Left hindlimb (tissue), 1 donor: ENCODE results near the gene SUPT3H.

ENCODE experiments used
- DNase-seq: peaks from one replicate; pipeline ENCODE4 v3.0.0-alpha.2; 2018

Gene SUPT3H

GRCh38 chr6:45377554-45378333, at the start of gene SUPT3H:
TSS of gene SUPT3H (minus strand) at chr6:45377934.
- peak; percentile 96 for DNase-seq

- DNase-seq, result no peak
Measured at GRCh38 chr6:45426251-45426650, 48.5 kb upstream of the SUPT3H start.

GRCh38 chr6:45424451-45424861, 46.7 kb upstream of the SUPT3H start:
- DNase-seq, result no peak

- DNase-seq, result no peak
Measured at GRCh38 chr6:45423824-45424450, 46.2 kb upstream of the SUPT3H start.

- peak; percentile 52 for DNase-seq
Measured at GRCh38 chr6:45423111-45423823, 45.5 kb upstream of the SUPT3H start.

- peak; percentile 76 for DNase-seq
Measured at GRCh38 chr6:45422503-45423110, 44.9 kb upstream of the SUPT3H start.

- peak; percentile 79 for DNase-seq
Measured at GRCh38 chr6:45421709-45422502, 44.2 kb upstream of the SUPT3H start.

- DNase-seq, result peak; percentile 75
Measured at GRCh38 chr6:45420909-45421708, 43.4 kb upstream of the SUPT3H start.

GRCh38 chr6:45420083-45420908, 42.6 kb upstream of the SUPT3H start:
- peak; percentile 63 for DNase-seq

GRCh38 chr6:45419571-45420082, 41.9 kb upstream of the SUPT3H start:
- DNase-seq, result peak; percentile 62

GRCh38 chr6:45417436-45417835, 39.7 kb upstream of the SUPT3H start:
- no peak for DNase-seq

- DNase-seq, result no peak
Measured at GRCh38 chr6:45416700-45417099, 39.0 kb upstream of the SUPT3H start.

GRCh38 chr6:45415788-45416518, 38.2 kb upstream of the SUPT3H start:
- DNase-seq, result no peak

- DNase-seq, result no peak
Measured at GRCh38 chr6:45415315-45415714, 37.6 kb upstream of the SUPT3H start.

- no peak for DNase-seq
Measured at GRCh38 chr6:45411959-45412358, 34.2 kb upstream of the SUPT3H start.

- DNase-seq, result no peak
Measured at GRCh38 chr6:45400021-45400420, 22.3 kb upstream of the SUPT3H start.

- no peak for DNase-seq
Measured at GRCh38 chr6:45398075-45398813, 20.5 kb upstream of the SUPT3H start.

- no peak for DNase-seq
Measured at GRCh38 chr6:45394586-45395095, 16.9 kb upstream of the SUPT3H start.

GRCh38 chr6:45388328-45388727, 10.6 kb upstream of the SUPT3H start:
- no peak for DNase-seq
